ENCODE results near the gene HARBI1. TPM values are rescaled to one million over a fixed set of nuclear protein-coding genes. Genes with fewer than 3 reads are reported as not detected.

Gene HARBI1
- 1 to 10 TPM; 4.5 to 5.0 TPM for total RNA-seq
- polyA plus RNA-seq (ENCODE audit: insufficient read length in 6 of 6) = 1 to 10 TPM; 2.9 to 4.1 (median 3.2) TPM
- long read RNA-seq, donor 1 = 0 reads
- long read RNA-seq, donor 2, partial matches to known transcripts = 26 of 26 reads
- long read RNA-seq, donor 2, other reads (novel, unspliced or antisense) = 0 of 26 reads
- long read RNA-seq, donor 3, partial matches to known transcripts = 11 of 11 reads
- long read RNA-seq, donor 3, other reads (novel, unspliced or antisense) = 0 of 11 reads
- long read RNA-seq, donor 4, transcript HARBI1-201 (3 exons, 1,967 nt) = major isoform, 5 of 6 reads
- long read RNA-seq, donor 4, partial matches to known transcripts = 0 of 6 reads
- long read RNA-seq, donor 4, other reads (novel, unspliced or antisense) = 1 of 6 reads
- long read RNA-seq, donor 5, partial matches to known transcripts = 0 of 1 reads
- long read RNA-seq, donor 5, other reads (novel, unspliced or antisense) = 0 of 1 reads
- long read RNA-seq, donor 6, partial matches to known transcripts = 0 of 5 reads
- long read RNA-seq, donor 6, other reads (novel, unspliced or antisense) = 5 of 5 reads
- long read RNA-seq, donor 7 = 0 reads
- long read RNA-seq, donor 8, partial matches to known transcripts = 0 of 2 reads
- long read RNA-seq, donor 8, other reads (novel, unspliced or antisense) = 0 of 2 reads
- long read RNA-seq, donor 9 = 0 reads
- long read RNA-seq, donor 10, partial matches to known transcripts = 0 of 3 reads
- long read RNA-seq, donor 10, other reads (novel, unspliced or antisense) = 1 of 3 reads
- long read RNA-seq, donor 11, partial matches to known transcripts = 0 of 2 reads
- long read RNA-seq, donor 11, other reads (novel, unspliced or antisense) = 0 of 2 reads
- long read RNA-seq, donor 12, partial matches to known transcripts = 0 of 1 reads
- long read RNA-seq, donor 12, other reads (novel, unspliced or antisense) = 0 of 1 reads

GRCh38 chr11:46617134-46617971 is at the start of gene HARBI1, which contains the start of gene ATG13:
TSS of gene HARBI1 (minus strand) at chr11:46617227. CDS start at chr11:46616237, 990 bp downstream.
TSS of gene ATG13 (plus strand) at chr11:46617553. CDS start at chr11:46644292, 26,739 bp downstream.
- Histone ChIP-seq H3K4me3 (peak within 1 kb of the TSS; percentile 93 to 98), H3K27ac (peak within 1 kb of the TSS; percentile 87 to 96), H3K36me3 (peaks cover 0 to 20% of the 10 kb centered on the region in 2 donors), H3K4me1 (peaks cover 10 to 54% of the 10 kb centered on the region in 2 donors), H3K9me3 (no peaks in the 10 kb centered on the region), H3K27me3 (no peaks in the 10 kb centered on the region)
- TF ChIP-seq CTCF (IDR thresholded peaks at IDR 0.05) = peak; percentile 64 to 76
- intact Hi-C loops (cut with DNase I) = no loop called here
- ATAC-seq = peak; percentile 99
- peak; percentile 93 to 98 (median 93) for DNase-seq

- ATAC-seq (no peak), DNase-seq (no peak)
- intact Hi-C loops (cut with DNase I) = no loop called here
- no peaks in the 10 kb centered on the region for H3K27me3 ChIP-seq
- H3K9me3 ChIP-seq = no peaks in the 10 kb centered on the region
- no peak overlapping the region for H3K27ac ChIP-seq
- TF ChIP-seq CTCF (IDR thresholded peaks at IDR 0.05) = no peak
- peaks cover 0 to 17% of the 10 kb centered on the region in 2 donors for H3K4me1 ChIP-seq
- no peak overlapping the region for H3K4me3 ChIP-seq
- H3K36me3 ChIP-seq = peaks cover 0 to 99% of the 10 kb centered on the region in 2 donors
These were observed 49.5 kb upstream of the HARBI1 start for GRCh38 chr11:46666516-46666915.

- H3K27ac ChIP-seq = no peak overlapping the region
- H3K9me3 ChIP-seq = no peaks in the 10 kb centered on the region
- H3K4me3 ChIP-seq = no peak overlapping the region
- intact Hi-C loops (cut with DNase I) = no loop called here
- H3K4me1 ChIP-seq = peaks cover 0 to 5% of the 10 kb centered on the region in 2 donors
- DNase-seq (no peak), ATAC-seq (no peak)
- TF ChIP-seq CTCF (IDR thresholded peaks at IDR 0.05) = no peak
- H3K27me3 ChIP-seq = no peaks in the 10 kb centered on the region
- H3K36me3 ChIP-seq = peaks cover 0 to 99% of the 10 kb centered on the region in 2 donors
These were observed 48.3 kb upstream of the HARBI1 start for GRCh38 chr11:46665356-46665755.

DNA sequence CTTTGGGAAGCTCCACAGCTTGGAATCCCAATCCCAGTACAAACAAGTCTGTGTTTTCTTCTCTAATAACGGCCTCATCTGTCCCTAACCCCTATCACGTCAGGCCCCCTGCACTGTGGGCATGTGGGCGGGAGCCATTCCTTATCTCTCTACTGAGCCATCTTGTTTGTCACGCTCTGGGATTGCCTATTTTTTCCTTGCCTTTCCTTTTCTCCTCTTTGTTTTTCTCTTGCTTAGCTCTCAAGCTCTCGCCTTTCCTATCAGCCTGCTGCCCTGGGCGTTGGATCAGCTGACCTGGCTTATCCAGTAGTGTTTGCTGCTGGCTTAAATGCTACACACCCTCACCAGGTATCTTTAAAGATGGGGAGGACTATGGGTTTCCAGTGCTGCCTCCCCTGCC is 47.6 kb upstream of the HARBI1 start:
- Histone ChIP-seq H3K4me1 (peaks cover 0 to 5% of the 10 kb centered on the region in 2 donors), H3K9me3 (no peaks in the 10 kb centered on the region), H3K27ac (no peak overlapping the region), H3K4me3 (no peak overlapping the region), H3K27me3 (no peaks in the 10 kb centered on the region), H3K36me3 (peaks cover 0 to 97% of the 10 kb centered on the region in 2 donors)
- DNase-seq (no peak), ATAC-seq (no peak)
- intact Hi-C loops (cut with DNase I) = no loop called here
- no peak for TF ChIP-seq CTCF (IDR thresholded peaks at IDR 0.05)

Data from left lung (tissue), 14 donors.